D721Med (cell line): ENCODE results near the gene CDH13.

Source experiments
- DNase-seq: peaks from one replicate; pipeline ENCODE4 v3.0.0; 2011; ENCODE audit warnings: low spot score; ENCODE audit not compliant: insufficient read length
- FAIRE-seq: peaks from 2 replicates; lab custom pipeline; 2011; peaks lifted over from hg19 to GRCh38; lab: Jason Lieb, UNC
- CTCF ChIP-seq: IDR thresholded peaks from 2 replicates; pipeline ENCODE4 v1.5.1; 2012; ENCODE audit warnings: mild to moderate bottlenecking, control low read depth; ENCODE audit not compliant: insufficient read depth; ENCODE audit errors: missing control alignments

CDH13 gene

GRCh38 chr16:83231729-83232128 lies 605.0 kb downstream of the CDH13 start:
- no peak for TF ChIP-seq CTCF
- FAIRE-seq (no peak), DNase-seq (no peak)

GRCh38 chr16:83233153-83233552 lies 606.4 kb downstream of the CDH13 start:
- no peak for TF ChIP-seq CTCF
- no peak for FAIRE-seq
- DNase-seq = no peak

- DNase-seq (no peak), FAIRE-seq (no peak)
- TF ChIP-seq CTCF = no peak
Measured at GRCh38 chr16:83238949-83239691, 612.4 kb downstream of the CDH13 start.

- no peak for TF ChIP-seq CTCF
- DNase-seq (no peak), FAIRE-seq (no peak)
Measured at GRCh38 chr16:83244057-83244456, 617.3 kb downstream of the CDH13 start.

GRCh38 chr16:83245061-83245460 lies 618.3 kb downstream of the CDH13 start:
- no peak for TF ChIP-seq CTCF
- no peak for DNase-seq
- no peak for FAIRE-seq

- DNase-seq (no peak), FAIRE-seq (no peak)
- no peak for TF ChIP-seq CTCF
Measured at GRCh38 chr16:83247767-83248372, 621.1 kb downstream of the CDH13 start.
